Colonic mucosa (tissue), 4 donors: ENCODE measurements around the gene EYA4. TPM values are rescaled to one million over a fixed set of nuclear protein-coding genes. Genes with fewer than 3 reads are reported as not detected.

Source experiments
- DNase-seq: peaks from one replicate; pipeline ENCODE4 v3.0.0-alpha.2; 2020
- H3K27ac ChIP-seq: fragments of 200-600 bp; one replicate; pipeline ENCODE4 v1.8.0; 2021
- H3K27me3 ChIP-seq: fragments of 200-600 bp; one replicate; pipeline ENCODE4 v1.8.0; 2021
- H3K36me3 ChIP-seq: fragments of 200-600 bp; one replicate; pipeline ENCODE4 v1.8.0; 2021
- H3K4me1 ChIP-seq: fragments of 200-600 bp; one replicate; pipeline ENCODE4 v1.8.0; 2021; ENCODE audit warnings: mild to moderate bottlenecking
- H3K4me3 ChIP-seq: fragments of 200-600 bp; one replicate; pipeline ENCODE4 v1.8.0; 2021
- H3K9ac ChIP-seq, 2 donors: one replicate each; pipeline ENCODE4 v1.7.0; 2013; ENCODE audit warnings: control low read depth in 2 of 2, low read depth in 2 of 2, low read length in 2 of 2
- H3K9me3 ChIP-seq: fragments of 200-600 bp; one replicate; pipeline ENCODE4 v1.8.0; 2021
- intact Hi-C: fragments of 100-400 bp; cut with DNase I; formaldehyde crosslinking; loops from one replicate; pipeline ENCODE4 v1.14.1; 2022
- total RNA-seq, 2 donors: library from RNA; stranded (reverse); fragmentation: NEBNext Ultra II Directional in 1 of 2; extraction: Animal tissue kit (Norgen Biotek cat#: 25700) in 1 of 2; gene quantifications; one replicate each; pipeline ENCODE4 v1.2.1, GENCODE V29; 2021
- TF ChIP-seq, protein P1 (sequence below): fragments of 200-600 bp; IDR thresholded peaks from one replicate; pipeline ENCODE4 v1.8.0; 2022; ENCODE audit warnings: antibody characterized with exemption, mild to moderate bottlenecking
- donor health status: healthy.
- donor health status: DM: no; HTN: no; CAD: no.
- donor health status: DM: no; HTN: no; CAD: no.

Gene EYA4
- total RNA-seq, 2 donors from 2014 or later = 0.05 TPM; not detected in 1

DNA sequence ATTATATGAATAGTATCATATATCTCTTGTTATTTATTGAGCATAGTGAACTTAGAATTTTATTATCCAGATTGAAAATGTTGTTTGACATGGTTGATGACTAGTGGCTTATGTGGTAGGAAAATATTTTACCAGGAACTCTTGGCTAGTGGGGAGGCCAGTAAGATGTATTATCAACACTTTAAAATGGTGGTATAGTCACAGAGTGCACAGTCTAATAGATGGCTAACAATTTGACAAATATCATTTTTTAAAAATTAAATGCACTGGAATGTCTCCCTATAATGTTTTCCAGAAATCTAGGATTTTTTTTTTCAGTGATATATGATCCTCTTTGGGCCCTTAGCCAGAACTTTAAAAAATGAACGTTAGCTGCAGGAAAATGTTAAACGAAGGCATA lies 26.9 kb upstream of the EYA4 start:
- H3K9ac ChIP-seq = no peak overlapping the region
- H3K27ac ChIP-seq = no peak overlapping the region
- no peaks in the 10 kb centered on the region for H3K4me1 ChIP-seq
- H3K36me3 ChIP-seq = no peaks in the 10 kb centered on the region
- intact Hi-C loops = no loop called here
- DNase-seq = no peak
- H3K4me3 ChIP-seq = no peak overlapping the region
- H3K27me3 ChIP-seq = no peaks in the 10 kb centered on the region
- H3K9me3 ChIP-seq = no peaks in the 10 kb centered on the region
- TF ChIP-seq, protein P1, sequence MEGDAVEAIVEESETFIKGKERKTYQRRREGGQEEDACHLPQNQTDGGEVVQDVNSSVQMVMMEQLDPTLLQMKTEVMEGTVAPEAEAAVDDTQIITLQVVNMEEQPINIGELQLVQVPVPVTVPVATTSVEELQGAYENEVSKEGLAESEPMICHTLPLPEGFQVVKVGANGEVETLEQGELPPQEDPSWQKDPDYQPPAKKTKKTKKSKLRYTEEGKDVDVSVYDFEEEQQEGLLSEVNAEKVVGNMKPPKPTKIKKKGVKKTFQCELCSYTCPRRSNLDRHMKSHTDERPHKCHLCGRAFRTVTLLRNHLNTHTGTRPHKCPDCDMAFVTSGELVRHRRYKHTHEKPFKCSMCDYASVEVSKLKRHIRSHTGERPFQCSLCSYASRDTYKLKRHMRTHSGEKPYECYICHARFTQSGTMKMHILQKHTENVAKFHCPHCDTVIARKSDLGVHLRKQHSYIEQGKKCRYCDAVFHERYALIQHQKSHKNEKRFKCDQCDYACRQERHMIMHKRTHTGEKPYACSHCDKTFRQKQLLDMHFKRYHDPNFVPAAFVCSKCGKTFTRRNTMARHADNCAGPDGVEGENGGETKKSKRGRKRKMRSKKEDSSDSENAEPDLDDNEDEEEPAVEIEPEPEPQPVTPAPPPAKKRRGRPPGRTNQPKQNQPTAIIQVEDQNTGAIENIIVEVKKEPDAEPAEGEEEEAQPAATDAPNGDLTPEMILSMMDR = no peak

DNA sequence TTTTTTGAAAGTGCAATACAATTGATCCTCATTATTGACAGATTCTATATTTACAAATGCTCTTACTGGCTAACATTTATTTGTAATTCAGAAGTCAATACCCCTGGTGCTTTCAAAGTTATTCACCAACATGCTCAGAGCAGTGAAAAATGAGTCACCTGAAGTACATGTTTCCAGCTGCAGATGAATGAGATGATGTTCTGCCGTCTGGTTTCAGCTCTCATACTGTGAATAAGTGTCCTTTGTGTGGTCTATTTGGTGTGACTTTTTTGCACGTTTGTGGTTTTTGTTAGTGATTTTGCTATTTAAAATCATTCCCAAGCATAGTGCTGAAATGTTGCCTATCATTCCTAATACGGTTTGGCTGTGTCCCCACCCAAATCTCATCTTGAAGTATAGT lies 22.3 kb upstream of the EYA4 start:
- intact Hi-C loops = no loop called here

DNA sequence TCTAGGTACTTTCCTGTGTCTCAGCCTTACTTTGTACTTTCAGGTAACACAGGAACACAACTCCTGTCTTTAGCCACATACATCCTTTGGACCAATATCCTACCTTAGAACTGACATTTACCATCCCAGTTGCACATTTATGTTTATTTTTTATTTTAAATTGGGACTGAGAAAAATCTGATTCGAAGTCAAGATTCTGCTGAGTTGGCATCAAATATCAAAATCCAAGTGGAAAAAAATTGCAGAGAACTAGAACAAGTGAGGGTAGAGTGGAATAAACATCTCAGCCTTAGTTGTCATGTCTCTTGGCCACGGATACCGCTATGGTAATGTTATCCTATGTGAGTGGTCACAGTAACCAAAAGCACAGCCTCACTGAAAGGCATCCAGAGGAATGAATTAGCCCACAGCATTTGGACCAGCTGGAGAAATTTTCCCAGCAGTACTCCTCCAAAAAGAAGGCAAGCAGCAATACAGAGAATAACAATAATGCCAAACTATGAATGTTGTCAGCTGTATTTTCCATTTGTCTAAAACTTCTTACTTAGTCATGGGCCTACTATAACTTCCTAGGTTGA lies 17.6 kb upstream of the EYA4 start:
- H3K4me1 ChIP-seq = no peaks in the 10 kb centered on the region
- H3K4me3 ChIP-seq = no peak overlapping the region
- no peaks in the 10 kb centered on the region for H3K27me3 ChIP-seq
- no peak for DNase-seq
- H3K9me3 ChIP-seq = no peaks in the 10 kb centered on the region
- TF ChIP-seq, protein P1 = no peak
- intact Hi-C loops = no loop called here
- no peaks in the 10 kb centered on the region for H3K36me3 ChIP-seq
- no peak overlapping the region for H3K9ac ChIP-seq
- no peak overlapping the region for H3K27ac ChIP-seq

More for the DNA sequence above, 22.3 kb upstream of the EYA4 start:
- Histone ChIP-seq H3K9ac (no peak overlapping the region), H3K36me3 (no peaks in the 10 kb centered on the region), H3K4me3 (no peak overlapping the region), H3K4me1 (no peaks in the 10 kb centered on the region), H3K27ac (no peak overlapping the region), H3K9me3 (no peaks in the 10 kb centered on the region), H3K27me3 (no peaks in the 10 kb centered on the region)
- no peak for DNase-seq
- TF ChIP-seq, protein P1 = no peak

DNA sequence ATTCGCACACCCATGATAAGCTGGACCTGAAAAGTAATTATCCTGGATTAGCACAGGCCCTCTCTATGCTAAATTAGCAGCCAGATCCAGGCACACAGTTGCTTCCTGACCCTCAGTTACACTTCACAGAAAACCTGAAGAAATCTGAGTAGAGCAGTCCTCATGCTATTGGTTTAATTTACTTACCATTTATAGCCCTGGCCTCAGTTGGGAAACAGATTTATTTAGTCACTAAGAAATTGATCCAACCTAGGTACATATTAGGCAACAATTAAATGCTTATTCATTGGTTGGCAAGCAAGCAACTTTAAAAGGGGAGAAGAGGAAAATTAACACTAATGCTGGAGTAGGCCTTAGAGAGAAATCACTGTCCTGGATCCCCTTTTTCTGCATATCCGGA lies 15.6 kb upstream of the EYA4 start:
- no peaks in the 10 kb centered on the region for H3K9me3 ChIP-seq
- DNase-seq = no peak
- no peaks in the 10 kb centered on the region for H3K4me1 ChIP-seq
- H3K9ac ChIP-seq = no peak overlapping the region
- H3K4me3 ChIP-seq = no peak overlapping the region
- no peaks in the 10 kb centered on the region for H3K36me3 ChIP-seq
- H3K27me3 ChIP-seq = no peaks in the 10 kb centered on the region
- H3K27ac ChIP-seq = no peak overlapping the region
- TF ChIP-seq, protein P1 = no peak
- intact Hi-C loops = no loop called here

DNA sequence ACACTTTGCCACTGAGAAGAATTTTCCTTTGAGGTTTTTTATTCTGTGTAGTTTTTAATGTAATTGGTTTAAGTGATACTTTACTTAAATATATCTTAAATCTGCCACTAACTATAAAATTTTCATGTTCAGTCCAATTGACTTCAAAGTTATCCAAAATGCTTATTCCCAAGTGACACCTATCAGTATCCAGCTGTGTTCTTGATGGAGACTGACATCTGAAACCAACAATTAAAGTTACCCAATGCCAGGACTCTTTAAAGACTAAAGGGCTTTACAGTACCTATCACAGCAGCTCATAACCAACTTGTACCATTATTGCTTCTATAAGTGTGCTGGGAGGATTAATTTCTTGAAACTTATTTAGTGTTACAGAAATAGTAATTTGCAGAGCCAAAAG lies 13.8 kb upstream of the EYA4 start:
- Histone ChIP-seq H3K36me3 (no peaks in the 10 kb centered on the region), H3K4me3 (no peak overlapping the region), H3K27ac (no peak overlapping the region), H3K9me3 (no peaks in the 10 kb centered on the region), H3K27me3 (no peaks in the 10 kb centered on the region), H3K4me1 (no peaks in the 10 kb centered on the region), H3K9ac (no peak overlapping the region)
- intact Hi-C loops = no loop called here
- TF ChIP-seq, protein P1 = no peak
- DNase-seq = no peak
